SK-MEL-5 (cell line): ENCODE measurements around the gene CGA. TPM values are rescaled to one million over a fixed set of nuclear protein-coding genes. Genes with fewer than 3 reads are reported as not detected.

Experiments
- DNase-seq: peaks from one replicate; pipeline ENCODE4 v3.0.0-alpha.2; 2016; ENCODE audit warnings: low read depth, low spot score
- in situ Hi-C: cut with HindIII; loops from 2 replicates; pipeline ENCODE4 v1.10.0; 2016; ENCODE audit warnings: low sequenced_read_pairs, high pct_unique_total_duplicates, low pct_unique_long_range_greater_than_20kb
- total RNA-seq: library from RNA; depleted of rRNA; stranded (reverse); fragments of >200 nt; shearing (Covaris generic); gene quantifications from 2 replicates; pipeline ENCODE4 v1.2.3, GENCODE V29; 2014; rRNA removed

CGA gene
- total RNA-seq, 1 experiment from 2014 or later: 0.55 TPM

- no peak for DNase-seq
- in situ Hi-C loops: no loop called here
These were observed 45.1 kb downstream of the CGA start for GRCh38 chr6:87049779-87050178.

GRCh38 chr6:87045521-87046075 lies 49.3 kb downstream of the CGA start:
- no peak for DNase-seq
- in situ Hi-C loops: no loop called here

GRCh38 chr6:87040729-87041128 lies 54.2 kb downstream of the CGA start:
- DNase-seq: no peak
- in situ Hi-C loops: no loop called here

Other genes starting within 250 kb of the CGA start
- not detected in 2 replicates for gene HTR1E, start 157.6 kb downstream of the CGA start, total RNA-seq
- gene ZNF292, start 60.5 kb upstream of the CGA start, total RNA-seq: 9.7 and 10.1 TPM in 2 replicates
- gene SMIM8, start 227.5 kb upstream of the CGA start, total RNA-seq: 7.4 and 8.8 TPM in 2 replicates
- not detected in 2 replicates for gene GJB7, start 234.2 kb upstream of the CGA start, total RNA-seq
- 1.3 and 1.4 TPM in 2 replicates for gene C6orf163, start 249.7 kb upstream of the CGA start, total RNA-seq